ENCODE data around the gene ST8SIA1.

The ST8SIA1 gene

DNA sequence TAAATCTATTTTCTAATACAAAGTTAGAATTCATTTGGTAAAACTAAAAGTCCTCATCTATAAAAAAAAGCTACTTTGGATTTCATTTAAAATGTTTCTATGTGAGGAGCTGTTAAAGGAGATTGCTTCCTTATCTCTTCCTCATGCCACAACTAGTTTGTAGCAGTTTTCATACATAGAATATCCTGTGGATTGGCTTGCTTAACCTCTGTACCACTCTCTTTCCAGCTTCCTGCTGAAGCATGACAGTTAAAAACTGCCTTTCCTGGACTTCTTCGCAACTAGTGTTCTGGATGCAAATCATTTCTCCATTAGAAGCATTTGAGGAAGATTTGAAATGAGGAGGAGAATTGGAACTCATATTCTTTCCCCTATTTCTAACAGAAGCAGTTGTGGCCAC lies 49.6 kb downstream of the ST8SIA1 start:
- FAIRE-seq (no peak), DNase-seq (ENCODE audit: low spot score) (no peak)

DNA sequence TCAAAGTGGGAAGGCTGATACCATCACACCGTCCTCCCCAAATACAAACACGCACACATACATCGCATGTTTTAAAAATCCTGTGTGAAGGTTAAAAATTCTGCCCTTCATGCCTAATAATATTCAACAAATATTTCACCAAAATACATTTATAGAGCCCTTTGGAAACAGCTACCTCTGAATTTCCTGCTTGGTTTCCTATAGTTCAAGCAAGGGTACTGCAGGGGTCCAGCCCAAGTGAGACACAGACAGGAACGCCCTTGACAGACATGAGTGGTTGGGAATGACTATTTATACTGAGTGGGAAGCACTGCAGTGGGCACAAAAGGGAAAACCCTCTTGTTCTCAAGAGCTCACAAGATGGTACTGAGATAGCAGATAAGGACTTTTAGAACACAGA lies 51.0 kb downstream of the ST8SIA1 start:
- DNase-seq (ENCODE audit: low spot score) (no peak), FAIRE-seq (no peak)

DNA sequence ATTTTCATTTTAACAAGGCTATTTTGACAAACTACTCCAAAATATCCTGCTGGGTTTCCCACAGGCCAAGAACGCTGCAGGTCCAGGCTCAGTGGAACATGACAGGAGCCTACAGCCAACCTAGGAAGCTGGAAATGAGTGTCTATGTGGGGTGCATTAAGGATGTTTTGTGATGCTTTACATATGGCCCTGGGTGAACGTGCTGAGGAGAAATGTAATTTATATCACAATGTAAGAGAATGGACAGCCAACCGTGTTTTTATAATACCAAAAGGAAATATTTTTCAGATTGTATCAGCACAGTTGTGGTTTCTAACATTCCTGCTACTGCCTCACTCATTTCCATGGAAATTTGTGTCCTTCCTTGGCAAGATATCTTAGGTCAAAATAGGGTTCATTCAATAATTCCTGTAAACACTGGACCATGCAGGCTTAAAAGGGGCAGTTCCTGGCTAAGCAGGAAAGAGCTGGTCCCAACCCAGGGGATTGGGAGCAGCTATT lies 51.5 kb downstream of the ST8SIA1 start:
- DNase-seq (ENCODE audit: low spot score) (peak; percentile 79), FAIRE-seq (peak; percentile 84)

DNA sequence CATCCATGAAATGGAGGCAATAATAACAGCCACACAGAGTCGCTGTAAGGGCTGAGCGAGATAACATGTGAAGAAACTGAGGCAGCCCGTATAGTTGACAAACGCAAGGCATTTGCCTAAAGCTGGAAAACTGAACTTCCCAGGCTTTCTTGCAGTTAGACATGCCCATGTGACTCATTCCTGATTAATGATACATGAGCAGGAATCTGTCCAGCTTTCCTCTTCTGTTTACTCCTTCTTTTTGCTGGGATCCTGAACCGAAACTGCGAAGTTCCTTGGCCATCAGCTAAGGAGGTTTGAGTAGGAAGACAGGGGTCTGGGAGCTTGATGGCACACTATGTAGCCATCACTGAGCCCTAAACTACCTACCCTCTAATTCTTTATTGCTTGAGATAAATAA lies 52.2 kb downstream of the ST8SIA1 start:
- FAIRE-seq, result peak; percentile 79
- peak; percentile 63 for DNase-seq (ENCODE audit: low spot score)

DNA sequence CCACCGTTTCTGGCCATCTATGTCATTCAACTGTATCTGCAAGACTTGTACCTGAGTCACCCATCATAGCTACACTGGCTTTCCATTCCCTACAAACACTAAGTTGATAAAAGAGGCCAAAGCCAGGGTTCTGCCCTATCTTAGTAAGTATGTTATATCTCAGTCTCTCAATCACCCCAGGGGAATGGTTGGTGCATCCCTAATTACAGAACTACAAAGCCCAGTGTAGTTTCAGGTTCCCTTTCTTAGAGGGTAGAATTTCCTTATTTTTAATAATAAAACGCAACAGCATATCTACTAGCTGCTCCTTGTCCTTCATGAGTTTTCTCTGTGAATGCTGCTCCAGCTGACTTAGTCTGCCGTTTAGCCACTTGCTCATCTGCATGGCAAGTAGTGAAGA lies 57.6 kb downstream of the ST8SIA1 start:
- FAIRE-seq, result no peak
- DNase-seq (ENCODE audit: low spot score), result no peak

DNA sequence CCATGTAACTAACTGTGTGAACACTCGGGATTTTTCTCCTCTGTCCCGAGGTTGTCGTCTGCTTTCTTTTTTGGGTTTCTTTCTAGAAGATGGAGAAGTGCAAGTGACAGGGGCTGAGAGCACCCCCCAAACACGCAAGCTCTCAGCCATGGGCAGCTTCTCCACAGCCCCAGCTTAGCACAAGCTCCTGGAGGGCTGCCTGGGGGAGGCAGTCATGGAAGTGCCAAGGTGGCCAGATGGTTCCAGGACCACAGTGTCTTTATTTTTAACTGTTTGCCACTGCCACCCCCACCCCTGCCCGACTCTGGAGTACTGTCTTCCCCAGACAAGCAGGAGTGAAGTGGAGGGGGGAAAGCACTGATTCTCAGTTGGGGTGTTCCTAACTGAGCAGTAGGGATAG lies 58.2 kb downstream of the ST8SIA1 start:
- DNase-seq (ENCODE audit: low spot score) (no peak), FAIRE-seq (no peak)

DNA sequence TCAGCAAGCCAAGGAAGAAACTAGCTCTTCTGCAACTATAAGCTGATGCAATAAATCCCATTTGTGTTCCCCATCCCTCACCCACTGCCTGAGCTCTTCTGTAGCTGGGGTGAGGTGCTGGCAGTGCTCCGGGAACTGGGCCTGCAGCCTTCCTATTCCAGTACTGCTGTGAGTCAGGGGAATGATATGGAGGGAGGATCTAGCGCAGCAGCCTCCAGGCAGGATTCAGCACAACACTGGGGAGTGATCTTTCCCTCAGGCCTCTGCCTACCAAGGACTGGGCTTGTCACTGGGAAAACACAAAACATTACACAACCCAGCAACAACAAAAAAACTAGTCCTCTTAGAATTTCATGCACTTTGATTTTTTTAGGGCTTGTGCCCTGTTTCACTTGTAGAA lies 58.7 kb downstream of the ST8SIA1 start:
- DNase-seq (ENCODE audit: low spot score) (peak; percentile 75), FAIRE-seq (peak; percentile 40)

DNA sequence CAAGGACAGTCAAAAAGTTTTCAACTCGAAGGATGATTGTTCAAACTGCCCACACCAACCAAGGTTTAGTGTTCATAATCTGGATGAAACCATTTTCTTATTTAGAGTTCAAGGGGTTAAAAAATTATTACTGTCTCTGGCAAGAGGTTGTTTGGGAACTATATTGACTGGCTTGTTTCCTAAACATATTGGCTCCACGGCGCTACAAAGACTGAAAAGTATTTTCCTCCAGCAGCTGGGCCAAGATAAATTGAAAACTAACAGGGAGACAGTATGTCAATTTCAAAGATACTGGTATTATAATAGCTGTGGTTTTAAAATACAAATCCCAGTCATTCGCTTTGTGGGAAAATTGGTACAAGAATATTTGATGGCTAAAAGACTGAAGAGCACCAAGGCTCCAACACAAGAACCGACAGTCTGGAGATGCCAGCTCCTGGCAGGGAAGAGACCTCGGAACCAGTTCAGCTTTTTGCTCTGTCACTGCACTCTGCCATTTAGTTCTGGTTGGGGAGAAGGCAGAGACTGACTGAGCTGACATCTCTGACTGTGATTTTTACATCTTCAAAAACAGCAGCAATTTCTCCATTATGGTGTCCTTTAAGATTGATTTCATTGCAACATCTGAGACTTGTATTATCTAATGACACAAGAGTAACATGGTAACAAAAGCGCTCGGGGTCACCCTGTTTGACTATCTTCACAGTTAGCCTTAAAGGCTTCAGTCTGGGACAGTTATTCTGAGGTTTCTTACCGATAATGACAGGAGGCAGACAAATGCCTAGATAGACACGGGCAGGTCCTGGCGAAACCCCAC lies 62.0 kb downstream of the ST8SIA1 start:
- FAIRE-seq (no peak), DNase-seq (ENCODE audit: low spot score) (no peak)

DNA sequence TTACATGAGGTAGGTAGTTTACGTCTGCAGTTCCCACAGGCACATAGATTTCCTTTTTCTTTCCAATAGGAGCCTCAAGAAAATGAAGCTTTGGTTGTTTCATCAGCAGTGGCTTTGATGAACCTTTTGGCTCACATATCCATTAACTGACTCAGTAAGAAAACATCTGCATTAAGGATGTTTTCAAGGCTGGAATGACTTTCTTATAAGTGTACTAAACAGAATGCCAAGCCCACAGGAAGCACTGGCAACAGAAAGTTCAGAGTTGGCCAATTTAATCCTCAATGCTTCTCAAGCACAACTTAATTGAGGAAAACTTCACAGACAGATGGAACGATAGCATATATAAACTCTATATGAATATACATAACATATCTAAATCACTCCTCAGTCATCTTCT lies 63.5 kb downstream of the ST8SIA1 start:
- DNase-seq (ENCODE audit: low spot score) (no peak), FAIRE-seq (no peak)

DNA sequence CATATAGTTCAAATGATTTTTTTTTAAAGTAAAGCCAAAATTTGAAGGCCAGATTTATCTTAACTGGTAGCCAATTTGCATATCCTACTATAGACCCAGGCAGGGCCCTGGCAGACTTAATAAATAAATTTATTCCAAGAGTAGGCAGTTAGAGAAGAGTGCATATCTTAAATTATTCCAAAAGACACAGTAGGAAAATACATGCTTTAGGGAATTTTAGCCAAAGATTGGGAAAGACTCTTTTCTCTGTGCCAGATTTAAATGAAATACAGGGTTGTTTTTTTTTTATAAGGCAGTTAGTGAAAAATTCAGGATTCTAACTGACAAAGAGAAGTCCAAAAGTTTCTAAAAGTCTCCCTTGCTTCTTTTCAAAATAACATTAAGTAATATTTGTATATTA lies 65.5 kb downstream of the ST8SIA1 start:
- no peak for DNase-seq (ENCODE audit: low spot score)
- no peak for FAIRE-seq

DNA sequence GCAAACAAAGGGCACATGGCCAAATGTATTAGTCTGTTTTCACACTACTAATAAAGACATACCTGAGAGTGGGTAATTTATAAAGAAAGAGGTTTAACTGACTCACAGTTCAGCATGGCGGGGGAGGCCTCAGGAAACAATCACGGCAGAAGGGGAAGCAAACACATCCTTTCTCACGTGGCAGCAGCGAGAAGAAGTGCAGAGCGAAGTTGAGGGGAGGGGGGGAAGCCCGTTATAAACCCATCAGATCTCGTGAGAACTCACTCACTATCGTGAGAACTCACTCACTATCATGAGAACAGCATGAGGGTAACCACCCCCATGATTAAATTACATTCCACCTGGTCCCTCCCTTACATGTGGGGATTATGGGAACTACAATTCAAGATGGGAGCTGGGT lies 66.1 kb downstream of the ST8SIA1 start:
- no peak for FAIRE-seq
- DNase-seq (ENCODE audit: low spot score), result no peak

DNA sequence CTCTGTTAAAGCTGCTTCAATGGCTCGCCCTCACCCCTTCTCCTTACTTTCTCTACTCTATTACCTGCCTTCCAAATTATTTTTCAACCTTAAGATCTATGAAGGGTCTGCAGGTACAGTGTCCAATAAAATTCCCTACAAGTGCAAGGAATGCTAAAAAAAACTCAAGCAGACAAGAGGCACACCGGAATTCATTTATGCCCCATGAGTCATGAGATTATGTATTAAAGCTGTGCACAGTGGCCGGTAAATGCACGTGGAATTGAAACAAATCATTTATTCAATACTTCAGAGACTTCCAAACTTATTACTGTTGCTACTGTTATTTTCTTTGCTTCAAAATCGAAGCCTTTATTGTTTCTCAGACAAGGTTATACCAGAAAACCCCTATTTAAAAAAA lies 68.4 kb downstream of the ST8SIA1 start:
- DNase-seq (ENCODE audit: low spot score), result no peak
- FAIRE-seq, result no peak

DNA sequence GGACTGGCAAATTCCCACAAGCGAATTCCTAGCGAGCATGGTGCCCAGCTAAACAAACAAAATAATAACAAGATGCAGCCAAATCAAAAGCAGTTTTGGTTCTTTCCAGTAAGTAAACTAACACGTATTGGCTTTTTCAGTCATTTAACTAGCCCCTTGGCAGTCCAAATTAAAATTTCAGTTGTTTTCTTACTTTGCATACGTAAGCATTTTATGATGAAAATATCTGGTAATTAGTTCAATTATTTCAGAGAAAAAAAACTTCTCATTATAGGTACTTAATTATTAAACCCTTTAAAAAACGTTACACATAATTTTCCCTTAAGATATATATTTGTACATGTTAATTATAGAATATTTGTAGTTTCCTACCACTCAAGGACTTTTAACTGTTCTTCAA lies 70.1 kb downstream of the ST8SIA1 start:
- DNase-seq (ENCODE audit: low spot score), result no peak
- FAIRE-seq, result no peak

DNA sequence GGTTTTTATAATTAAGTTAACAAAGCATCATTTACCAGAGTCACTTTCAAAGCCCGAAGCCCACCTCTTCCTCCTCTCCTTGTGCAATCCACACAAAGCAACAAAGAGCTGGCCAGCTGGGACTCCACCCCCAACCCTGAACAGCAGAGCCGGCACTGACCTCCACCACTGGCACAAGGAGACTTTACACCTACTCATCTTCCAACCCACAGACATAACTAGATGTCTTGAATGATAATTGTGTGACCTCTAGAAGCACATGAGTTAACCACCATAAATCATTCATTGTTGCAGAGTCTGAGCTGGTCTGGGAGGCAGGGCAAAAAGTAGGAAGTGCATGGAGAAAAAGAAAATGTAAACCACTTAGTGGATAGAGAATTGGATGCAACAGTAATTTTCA lies 72.2 kb downstream of the ST8SIA1 start:
- DNase-seq (ENCODE audit: low spot score) (no peak), FAIRE-seq (no peak)

DNA sequence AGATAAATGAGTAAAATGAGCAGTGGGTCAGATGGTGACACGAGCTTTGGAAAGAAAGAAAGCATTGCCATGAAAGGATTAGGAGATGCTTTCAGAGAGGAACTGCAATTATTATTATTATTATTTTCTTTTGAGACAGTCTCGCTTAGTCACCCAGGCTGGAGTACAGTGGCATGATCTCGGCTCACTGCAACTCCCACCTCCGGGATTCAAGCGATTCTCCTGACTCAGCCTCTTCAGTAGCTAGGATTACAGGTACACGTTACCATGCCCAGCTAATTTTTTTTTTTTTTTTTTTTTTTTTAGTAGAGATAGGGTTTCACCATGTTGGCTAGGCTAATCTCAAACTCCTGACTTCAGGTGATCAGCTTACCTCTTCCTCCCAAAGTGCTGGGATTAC lies 77.4 kb downstream of the ST8SIA1 start:
- no peak for FAIRE-seq
- DNase-seq (ENCODE audit: low spot score), result no peak

DNA sequence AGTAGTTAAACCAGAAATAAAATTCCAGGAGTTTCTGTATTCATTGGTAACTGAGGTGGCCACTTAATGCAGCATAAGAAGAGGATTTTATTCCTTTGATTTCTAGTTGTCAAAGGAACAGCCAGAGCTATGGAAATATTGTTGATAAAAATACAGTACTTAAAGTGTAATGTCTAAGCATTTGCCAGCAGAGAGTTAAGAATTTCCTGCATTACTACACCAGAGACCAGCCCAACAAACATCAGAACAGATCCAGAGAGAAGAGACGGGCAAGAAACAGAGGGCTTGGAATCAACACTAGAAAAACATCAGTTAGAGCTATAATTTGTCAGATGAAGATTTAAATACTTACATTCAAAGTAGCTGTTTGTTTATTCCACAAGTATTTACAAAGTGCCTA lies 77.9 kb downstream of the ST8SIA1 start:
- FAIRE-seq, result no peak
- no peak for DNase-seq (ENCODE audit: low spot score)

DNA sequence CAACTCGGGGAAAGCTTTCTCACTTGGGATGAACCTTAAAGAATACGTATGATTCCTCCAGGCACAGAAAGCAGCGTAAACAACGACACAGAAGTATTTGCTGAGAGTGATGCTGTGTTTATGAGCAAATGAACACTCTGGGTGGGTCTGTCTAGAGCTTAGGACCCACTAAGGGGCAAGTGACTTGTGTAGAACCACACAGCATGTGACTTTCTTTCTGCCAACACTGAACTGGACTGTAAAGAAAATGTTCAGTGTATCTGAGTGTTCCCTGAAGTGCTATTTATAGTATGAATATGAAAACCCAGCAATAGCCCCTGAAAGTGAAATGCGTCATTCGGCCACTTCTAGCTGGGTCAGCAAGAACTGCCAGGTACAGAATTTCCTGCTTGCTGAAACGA lies 78.5 kb downstream of the ST8SIA1 start:
- FAIRE-seq (no peak), DNase-seq (ENCODE audit: low spot score) (no peak)

DNA sequence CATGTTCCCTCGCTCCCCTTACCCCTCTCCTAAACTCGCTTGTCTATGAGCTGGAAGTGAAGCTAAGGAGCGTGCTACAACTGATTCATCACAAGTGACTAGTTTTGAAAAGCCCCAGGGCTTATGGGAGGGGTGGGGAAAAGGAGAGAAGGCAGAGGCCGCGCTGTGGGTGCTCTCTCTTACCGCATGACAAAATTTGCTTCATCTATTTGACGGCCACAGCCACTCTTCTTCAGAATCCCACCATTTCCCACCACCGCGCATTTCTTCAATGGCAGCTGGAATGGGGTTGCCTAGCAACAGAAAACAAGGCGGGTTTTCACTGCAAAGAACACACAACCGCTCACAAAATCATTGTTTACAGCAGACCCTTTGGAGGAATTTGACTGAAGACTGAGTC lies 79.4 kb downstream of the ST8SIA1 start:
- FAIRE-seq, result no peak
- no peak for DNase-seq (ENCODE audit: low spot score)

DNA sequence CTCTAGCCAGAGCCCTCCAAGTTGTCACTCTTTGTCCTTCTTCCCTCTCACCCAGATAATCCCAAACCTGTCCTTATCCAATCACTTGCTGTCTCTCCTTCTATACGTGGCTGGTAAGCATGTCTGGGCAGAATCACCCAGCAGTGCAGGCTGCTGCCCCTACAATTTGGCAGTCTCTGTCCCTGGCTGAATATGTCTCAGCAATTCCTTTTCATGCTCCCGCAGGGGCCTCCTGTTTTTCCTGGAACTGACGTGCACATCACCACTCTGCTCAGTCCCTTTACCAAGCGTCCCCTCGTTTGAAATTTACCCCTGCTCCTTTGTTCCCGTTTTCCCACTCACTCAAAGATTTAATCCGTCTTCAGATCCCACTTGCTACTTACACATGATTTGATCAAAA lies 80.0 kb downstream of the ST8SIA1 start:
- no peak for DNase-seq (ENCODE audit: low spot score)
- FAIRE-seq, result no peak

DNA sequence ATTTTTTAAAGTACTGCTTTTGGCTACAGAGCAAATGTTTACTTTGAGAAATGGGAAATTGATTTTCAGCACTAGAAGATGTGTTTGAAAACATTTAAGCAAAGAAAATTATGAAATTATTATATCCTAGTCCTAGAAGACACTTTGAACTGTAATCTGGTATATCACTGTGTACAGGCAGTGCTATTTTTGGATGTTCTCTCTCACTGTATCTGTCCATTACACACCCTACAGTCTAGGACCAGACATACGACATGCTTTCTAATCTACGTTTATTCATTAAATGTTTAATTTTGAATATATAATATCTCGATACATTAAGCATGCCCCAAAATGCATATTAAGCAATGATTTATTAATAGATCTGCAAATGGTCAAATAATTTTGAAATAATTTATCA lies 82.5 kb downstream of the ST8SIA1 start:
- FAIRE-seq, result no peak
- no peak for DNase-seq (ENCODE audit: low spot score)

DNA sequence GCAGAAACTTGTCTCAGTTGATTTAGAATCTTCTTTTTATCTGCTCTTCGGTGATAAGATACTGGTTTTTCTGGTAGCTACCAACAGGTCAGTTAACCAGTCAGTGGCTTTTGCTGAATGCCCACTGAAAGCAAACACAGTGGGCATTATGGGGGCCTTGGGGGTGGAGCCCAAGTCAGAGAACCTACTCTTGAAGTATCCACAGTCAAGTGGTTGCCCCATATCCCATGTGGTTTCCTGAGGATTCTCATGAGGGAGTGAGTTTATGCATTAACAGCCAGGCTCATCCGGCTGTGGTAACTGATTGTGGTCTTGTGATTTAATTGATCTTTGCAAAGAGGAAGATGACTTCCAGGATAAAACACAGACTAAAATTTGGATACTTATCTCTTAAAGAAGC lies 83.7 kb downstream of the ST8SIA1 start:
- FAIRE-seq (no peak), DNase-seq (ENCODE audit: low spot score) (no peak)

DNA sequence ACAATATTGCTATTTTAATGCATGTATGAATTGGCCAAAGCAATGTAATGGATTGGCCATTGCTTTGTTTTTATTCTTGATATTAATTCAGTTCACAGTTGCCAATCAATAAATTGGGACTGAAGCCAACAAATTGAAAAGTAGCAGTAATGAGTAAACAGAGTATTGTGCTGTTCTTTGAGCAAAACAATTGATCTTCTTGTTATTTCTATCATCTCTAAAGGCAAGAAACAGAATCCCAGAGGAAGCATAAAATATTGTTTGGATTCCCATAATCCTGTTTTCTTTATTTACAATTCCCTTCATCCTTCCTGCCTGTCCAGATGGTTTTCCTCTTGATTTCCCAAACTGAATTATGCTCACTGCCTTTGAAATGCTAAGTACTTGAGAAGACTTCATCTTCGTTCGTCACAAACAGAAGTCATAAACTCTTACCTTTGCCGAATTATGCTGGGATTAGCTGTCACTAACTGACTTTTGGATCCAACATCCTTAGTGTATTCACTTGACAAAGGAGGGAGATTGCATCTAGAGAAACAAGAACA lies 85.9 kb downstream of the ST8SIA1 start:
- DNase-seq (ENCODE audit: low spot score) (no peak), FAIRE-seq (no peak)

DNA sequence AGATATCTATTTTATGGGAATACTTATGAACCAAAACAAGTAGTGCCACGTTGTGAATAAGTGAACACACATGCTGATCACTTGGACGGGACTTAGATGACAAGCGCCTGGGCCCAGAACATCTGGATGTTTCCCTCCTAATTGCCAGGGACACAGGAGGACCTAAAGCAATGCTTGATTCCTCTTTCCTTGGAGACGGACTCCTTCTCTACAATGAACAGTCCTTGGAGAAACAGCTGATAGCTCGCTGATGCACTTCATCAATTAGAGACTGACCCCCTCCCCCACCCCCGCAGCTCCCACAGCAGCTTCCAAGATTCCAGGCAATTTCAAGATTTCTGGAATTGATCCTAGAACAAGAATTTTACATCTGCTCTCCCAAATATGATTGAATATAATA lies 86.4 kb downstream of the ST8SIA1 start:
- DNase-seq (ENCODE audit: low spot score) (no peak), FAIRE-seq (no peak)
